H1 (cell line): ENCODE results near the gene CFAP100. TPM values are rescaled to one million over a fixed set of nuclear protein-coding genes. Genes with fewer than 3 reads are reported as not detected.

Experiments used
- CTCF ChIA-PET: fragments of 300-600 bp; sonication (Branson Sonifier 250); formaldehyde crosslinking; loops from one replicate; lab custom pipeline; 2021; ENCODE audit not compliant: partially characterized antibody; lab: Charles Lee
- POLR2A ChIA-PET: fragments of 300-600 bp; sonication (Branson Sonifier 250); formaldehyde crosslinking; loops from one replicate; lab custom pipeline; 2021; ENCODE audit warnings: inconsistent platforms; ENCODE audit not compliant: partially characterized antibody; lab: Charles Lee
- DNase-seq, 2 experiments: peaks; one replicate each; pipeline versions ENCODE4 v3.0.0 to v3.0.0-alpha.2; 2010 to 2022; ENCODE audit warnings: low spot score in 2 of 2, low read depth in 1 of 2, mixed read lengths in 1 of 2
- FAIRE-seq: peaks from 2 replicates; lab custom pipeline; 2011; peaks lifted over from hg19 to GRCh38; lab: Jason Lieb, UNC
- H2AFZ ChIP-seq: 2 replicates; pipeline ENCODE4 v1.8.1; 2012; ENCODE audit warnings: low read length, inconsistent platforms
- H2AK5ac ChIP-seq: 2 replicates; pipeline ENCODE4 v1.6.1; 2013; ENCODE audit warnings: low read depth, low read length
- H2BK120ac ChIP-seq: replicated peaks from 2 replicates; pipeline ENCODE3; 2013; ENCODE audit warnings: low read depth, low read length, inconsistent platforms
- H2BK12ac ChIP-seq: 2 replicates; pipeline ENCODE4 v1.6.1; 2013; ENCODE audit warnings: low read depth, low read length
- H2BK15ac ChIP-seq: 2 replicates; pipeline ENCODE4 v1.6.1; 2013; ENCODE audit warnings: low read length
- H2BK20ac ChIP-seq: 2 replicates; pipeline ENCODE4 v1.6.1; 2013; ENCODE audit warnings: low read length
- H2BK5ac ChIP-seq: 2 replicates; pipeline ENCODE4 v1.6.1; 2013; ENCODE audit warnings: low read depth, low read length
- H3K14ac ChIP-seq: 2 replicates; pipeline ENCODE4 v1.6.1; 2013; ENCODE audit warnings: inconsistent platforms; ENCODE audit not compliant: insufficient read length
- H3K18ac ChIP-seq: 2 replicates; pipeline ENCODE4 v1.6.1; 2013; ENCODE audit warnings: low read length; ENCODE audit errors: extremely low read depth
- H3K23ac ChIP-seq: 2 replicates; pipeline ENCODE4 v1.6.1; 2013; ENCODE audit warnings: inconsistent platforms; ENCODE audit not compliant: insufficient read length
- H3K23me2 ChIP-seq: 2 replicates; pipeline ENCODE4 v1.6.1; 2013; ENCODE audit warnings: low read depth, low read length
- H3K27ac ChIP-seq: 2 replicates; pipeline ENCODE4 v1.6.1; 2011; ENCODE audit warnings: low read depth, low read length, inconsistent platforms
- H3K27me3 ChIP-seq, 4 experiments: replicated peaks in 1 of 4; 1 replicate in 1 of 4; 2 replicates in 3 of 4; pipeline versions ENCODE4 v1.6.1 to v1.8.1; 2011 to 2013; ENCODE audit warnings: low read length in 3 of 4, mild to moderate bottlenecking in 3 of 4, inconsistent platforms in 2 of 4, mixed read lengths in 2 of 4, moderate library complexity in 1 of 4; ENCODE audit not compliant: control insufficient read depth in 3 of 4, insufficient read depth in 3 of 4; ENCODE audit errors: extremely low read depth in 1 of 4
- H3K36me3 ChIP-seq, 4 experiments: 2 replicates each; pipeline versions ENCODE4 v1.6.1 to v1.8.1; 2011 to 2013; ENCODE audit warnings: mild to moderate bottlenecking in 4 of 4, low read length in 3 of 4, moderate library complexity in 2 of 4, control low read depth in 1 of 4, inconsistent platforms in 1 of 4; ENCODE audit not compliant: insufficient read depth in 4 of 4, control insufficient read depth in 2 of 4
- H3K4ac ChIP-seq: replicated peaks from 2 replicates; pipeline ENCODE3; 2013; ENCODE audit warnings: low read length, low read depth, mixed read lengths, inconsistent platforms; ENCODE audit not compliant: insufficient read length
- H3K4me1 ChIP-seq, 4 experiments: replicated peaks in 1 of 4; 1 replicate in 1 of 4; 2 replicates in 3 of 4; pipeline versions ENCODE4 v1.6.1 to v1.8.1; 2011 to 2013; ENCODE audit warnings: low read length in 3 of 4, inconsistent platforms in 2 of 4, mixed read lengths in 1 of 4; ENCODE audit not compliant: insufficient read depth in 4 of 4, control insufficient read depth in 3 of 4
- H3K4me2 ChIP-seq, 2 experiments: 2 replicates each; pipeline versions ENCODE4 v1.6.1 to v1.8.1; 2011 to 2013; ENCODE audit warnings: low read depth in 2 of 2, low read length in 2 of 2, control low read depth in 1 of 2, inconsistent platforms in 1 of 2, mild to moderate bottlenecking in 1 of 2; ENCODE audit not compliant: insufficient read depth in 1 of 2
- H3K4me3 ChIP-seq, 4 experiments: fragments of 200-600, 300-600 bp in 1 of 4; sonication (generic), shearing (Covaris generic), sonication (Bioruptor Twin) in 1 of 4; 2 replicates each; pipeline versions ENCODE4 v1.5.1 to v1.8.1; 2011 to 2016; ENCODE audit warnings: low read length in 4 of 4, low read depth in 3 of 4, control low read depth in 2 of 4, inconsistent platforms in 2 of 4, mild to moderate bottlenecking in 2 of 4, mixed read lengths in 1 of 4, moderate library complexity in 1 of 4; ENCODE audit not compliant: insufficient read depth in 2 of 4; ENCODE audit errors: extremely low read depth in 1 of 4
- H3K56ac ChIP-seq: replicated peaks from 2 replicates; pipeline ENCODE3; 2013; ENCODE audit warnings: low read depth, mild to moderate bottlenecking, mixed read lengths, low read length, inconsistent platforms; ENCODE audit not compliant: insufficient read length
- H3K79me1 ChIP-seq: 2 replicates; pipeline ENCODE4 v1.6.1; 2013; ENCODE audit warnings: low read depth, low read length, control low read depth
- H3K79me2 ChIP-seq, 2 experiments: 2 replicates each; pipeline versions ENCODE4 v1.6.1 to v1.8.1; 2012 to 2013; ENCODE audit warnings: low read length in 2 of 2, mild to moderate bottlenecking in 2 of 2, inconsistent platforms in 1 of 2; ENCODE audit not compliant: insufficient read depth in 2 of 2, control insufficient read depth in 1 of 2
- H3K9ac ChIP-seq, 4 experiments: replicated peaks in 1 of 4; 1 replicate in 1 of 4; 2 replicates in 3 of 4; pipeline versions ENCODE4 v1.6.1 to v1.8.1; 2011 to 2013; ENCODE audit warnings: low read depth in 3 of 4, low read length in 3 of 4, control low read depth in 2 of 4, mild to moderate bottlenecking in 2 of 4, moderate library complexity in 2 of 4, inconsistent platforms in 1 of 4; ENCODE audit errors: extremely low read depth in 1 of 4
- H3K9me3 ChIP-seq, 2 experiments: 2 replicates each; pipeline versions ENCODE4 v1.6.1 to v1.8.1; 2012 to 2013; ENCODE audit warnings: mild to moderate bottlenecking in 2 of 2, moderate library complexity in 2 of 2, control low read depth in 1 of 2, inconsistent platforms in 1 of 2, low read depth in 1 of 2, low read length in 1 of 2, mixed read lengths in 1 of 2; ENCODE audit not compliant: insufficient read depth in 2 of 2
- H4K20me1 ChIP-seq, 2 experiments: replicated peaks in 1 of 2; 2 replicates each; pipeline versions ENCODE3 to v1.8.1; 2011 to 2013; ENCODE audit warnings: inconsistent platforms in 2 of 2, low read length in 2 of 2, mild to moderate bottlenecking in 1 of 2; ENCODE audit not compliant: insufficient read depth in 2 of 2, control insufficient read depth in 1 of 2
- H4K5ac ChIP-seq: 2 replicates; pipeline ENCODE4 v1.6.1; 2013; ENCODE audit warnings: low read length, low read depth, mixed read lengths, inconsistent platforms; ENCODE audit not compliant: insufficient read length
- H4K8ac ChIP-seq: 2 replicates; pipeline ENCODE4 v1.8.0; 2013; ENCODE audit warnings: mild to moderate bottlenecking, moderate library complexity, low read length, inconsistent platforms; ENCODE audit not compliant: insufficient read depth; ENCODE audit errors: extremely low read depth
- H4K91ac ChIP-seq: replicated peaks from 2 replicates; pipeline ENCODE3; 2013; ENCODE audit warnings: low read length, mixed read lengths, inconsistent platforms; ENCODE audit not compliant: insufficient read length
- CBX5 ChIP-seq: fragments of 300-800, 300-1000 bp; sonication (generic); IDR thresholded peaks from 2 replicates; pipeline ENCODE4 v1.7.1; 2016; ENCODE audit warnings: antibody characterized with exemption, low read length, low read depth
- CREB1 ChIP-seq: IDR thresholded peaks from 2 replicates; pipeline ENCODE4 v1.6.1; 2012; ENCODE audit warnings: inconsistent platforms
- E2F6 ChIP-seq: IDR thresholded peaks from 2 replicates; pipeline ENCODE4 v1.6.1; 2012; ENCODE audit warnings: inconsistent platforms
- FOSL1 ChIP-seq: IDR thresholded peaks from 2 replicates; pipeline ENCODE4 v1.6.1; 2011; ENCODE audit warnings: mild to moderate bottlenecking, low read depth, low read length, moderate library complexity; ENCODE audit not compliant: insufficient read depth
- KDM1A ChIP-seq: fragments of 200-600, 300-600 bp; sonication (generic); IDR thresholded peaks from 2 replicates; pipeline ENCODE4 v1.7.1; 2016; ENCODE audit warnings: mild to moderate bottlenecking, low read length, borderline replicate concordance
- NANOG ChIP-seq: IDR thresholded peaks from 2 replicates; pipeline ENCODE4 v1.6.1; 2011; ENCODE audit warnings: low read length, low read depth, mild to moderate bottlenecking, inconsistent platforms; ENCODE audit not compliant: insufficient read depth, poor library complexity, severe bottlenecking
- NRF1 ChIP-seq: IDR thresholded peaks from 2 replicates; pipeline ENCODE4 v1.6.1; 2011; ENCODE audit warnings: mild to moderate bottlenecking, low read depth, low read length, improper control_type of control experiment
- POU5F1 ChIP-seq: IDR thresholded peaks from 2 replicates; pipeline ENCODE4 v1.6.1; 2011; ENCODE audit warnings: low read depth, mild to moderate bottlenecking, low read length, moderate library complexity
- RBBP5 ChIP-seq: IDR thresholded peaks from 2 replicates; pipeline ENCODE4 v1.7.1; 2012; ENCODE audit warnings: low read depth, mild to moderate bottlenecking, inconsistent platforms, low read length, moderate library complexity, borderline replicate concordance
- SIN3A ChIP-seq, 2 experiments: IDR thresholded peaks in 1 of 2; conservative IDR thresholded peaks in 1 of 2; 2 replicates each; pipeline ENCODE4 v1.6.1; 2011 to 2012; ENCODE audit warnings: low read length in 2 of 2, improper control_type of control experiment in 1 of 2, low read depth in 1 of 2, mild to moderate bottlenecking in 1 of 2
- SIX5 ChIP-seq: IDR thresholded peaks from 2 replicates; pipeline ENCODE4 v1.6.1; 2011; ENCODE audit warnings: mild to moderate bottlenecking, low read depth, low read length
- SP4 ChIP-seq: IDR thresholded peaks from 2 replicates; pipeline ENCODE4 v1.6.1; 2012; ENCODE audit warnings: low read length, inconsistent platforms
- TCF12 ChIP-seq: IDR thresholded peaks from 2 replicates; pipeline ENCODE4 v1.6.1; 2011; ENCODE audit warnings: low read depth, mild to moderate bottlenecking, low read length
- WGBS, 2 experiments: shearing (Covaris generic) in 1 of 2; methylation state at CpG; one replicate each; pipeline versions ENCODE4 v1.1.6 to v1.1.7; 2013 to 2015; ENCODE audit warnings: low lambda C conversion rate in 2 of 2, mixed read lengths in 2 of 2, inconsistent platforms in 1 of 2, low coverage in 1 of 2, missing lambda C conversion rate in 1 of 2; ENCODE audit not compliant: insufficient replicate concordance in 2 of 2, insufficient coverage in 1 of 2, insufficient read length in 1 of 2; ENCODE audit errors: extremely low coverage in 1 of 2, missing lambda C conversion rate in 1 of 2; 5-methylcytosine and 5-hydroxymethylcytosine counted together
- polyA plus RNA-seq, 7 experiments: library from polyadenylated mRNA; depleted of rRNA in 3 of 7; stranded (reverse) in 5 of 7; unstranded in 2 of 7; fragments of >200 nt in 5 of 7; fragments of 200-250 nt in 2 of 7; gene quantifications; 1 replicate in 5 of 7; 2 replicates in 1 of 7; 4 replicates in 1 of 7; pipeline versions ENCODE4 v1.2.1 to v1.2.3, GENCODE V29; 2011 to 2013; ENCODE audit warnings: missing spikeins in 2 of 7, mixed read lengths in 2 of 7
- total RNA-seq: library from RNA; stranded (reverse); fragmentation: NEBNext Ultra II Directional; extraction: Animal tissue kit (Norgen Biotek cat#: 25700); gene quantifications from 2 replicates; pipeline ENCODE4 v1.2.1, GENCODE V29; 2021
- TF ChIP-seq, protein P1 (sequence below): IDR thresholded peaks from 2 replicates; pipeline ENCODE4 v1.6.1; 2012; ENCODE audit warnings: inconsistent platforms

CFAP100 gene
- total and polyA plus RNA-seq, 2 of the 8 experiments (the other 6 are each of a cell fraction or from before 2014, with no cell fraction given) = 0.17 TPM; not detected in 1

GRCh38 chr3:126480861-126481260 lies 86.2 kb downstream of the CFAP100 start:
- Histone ChIP-seq H3K4me3 (no peak overlapping the region), H4K5ac (no peak overlapping the region)
- POLR2A ChIA-PET = no interaction called here
- TF ChIP-seq NRF1 (no peak), CBX5 (no peak), POU5F1 (no peak), CREB1 (no peak), SIN3A (conservative IDR thresholded peaks at IDR 0.05 in 1 of 2, IDR thresholded peaks at IDR 0.05 in 1 of 2; ENCODE audit: low read depth in 1 of 2, low read length in 2 of 2) (no peak), TCF12 (no peak), SP4 (no peak), FOSL1 (no peak), KDM1A (no peak), SIX5 (no peak), RBBP5 (no peak), E2F6 (no peak), NANOG (no peak)
- TF ChIP-seq, protein P1, sequence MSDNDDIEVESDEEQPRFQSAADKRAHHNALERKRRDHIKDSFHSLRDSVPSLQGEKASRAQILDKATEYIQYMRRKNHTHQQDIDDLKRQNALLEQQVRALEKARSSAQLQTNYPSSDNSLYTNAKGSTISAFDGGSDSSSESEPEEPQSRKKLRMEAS = no peak

More at GRCh38 chr3:126480861-126481260, 86.2 kb downstream of the CFAP100 start:
- no peak overlapping the region for H3K23ac ChIP-seq
- no peaks in the 10 kb centered on the region for H3K27me3 ChIP-seq
- H2BK20ac ChIP-seq = no peak overlapping the region
- H3K79me2 ChIP-seq = no peaks in the 10 kb centered on the region
- H3K9ac ChIP-seq = no peak overlapping the region
- peaks cover 0 to 22% (median 17%) of the 10 kb centered on the region in 4 experiments; a peak in 6 of 7 replicates for H3K4me1 ChIP-seq
- no peak overlapping the region for H2AFZ ChIP-seq
- H3K9me3 ChIP-seq = no peaks in the 10 kb centered on the region
- no peak overlapping the region for H2BK5ac ChIP-seq
- no peak overlapping the region for H3K18ac ChIP-seq
- no peak overlapping the region for H3K56ac ChIP-seq
- H2BK12ac ChIP-seq = no peak overlapping the region
- no peak overlapping the region for H3K4me2 ChIP-seq
- no peaks in the 10 kb centered on the region for H4K20me1 ChIP-seq
- H3K27ac ChIP-seq = no peak overlapping the region
- H2BK120ac ChIP-seq = no peak overlapping the region
- H3K4ac ChIP-seq = no peak overlapping the region
- no peaks in the 10 kb centered on the region for H3K79me1 ChIP-seq
- no peaks in the 10 kb centered on the region for H3K36me3 ChIP-seq
- WGBS, 2 experiments = 85% methylated on average over 8 of the region's 8 CpGs; no CpG with 5 or more reads in 1 of the 2 experiments
- CTCF ChIA-PET = no interaction called here
- no peak overlapping the region for H3K14ac ChIP-seq
- H4K91ac ChIP-seq = no peak overlapping the region
- DNase-seq (no peak), FAIRE-seq (no peak)
- H2AK5ac ChIP-seq = no peak overlapping the region
- H4K8ac ChIP-seq = no peak overlapping the region; the same call in 1 of the 2 replicates
- H2BK15ac ChIP-seq = no peak overlapping the region
- H3K23me2 ChIP-seq = peaks cover 6% of the 10 kb centered on the region
